HG02623 (cell line): ENCODE results near the gene PLCD1.
"Not testable (repeated sequence)": the region's sequence is repeated elsewhere in the genome, so short reads cannot be mapped to it uniquely, and the experiment has no call there.

Experiments
- ATAC-seq: cut with Tn5 transposase; IDR thresholded peaks from one replicate; pipeline ENCODE4 v1.9.1; 2021; ENCODE audit warnings: moderate library complexity; ENCODE audit not compliant: unreplicated experiment

PLCD1 gene

GRCh38 chr3:37988376-37988775, 41.1 kb downstream of the PLCD1 start:
- ATAC-seq, result not testable (repeated sequence)

DNA sequence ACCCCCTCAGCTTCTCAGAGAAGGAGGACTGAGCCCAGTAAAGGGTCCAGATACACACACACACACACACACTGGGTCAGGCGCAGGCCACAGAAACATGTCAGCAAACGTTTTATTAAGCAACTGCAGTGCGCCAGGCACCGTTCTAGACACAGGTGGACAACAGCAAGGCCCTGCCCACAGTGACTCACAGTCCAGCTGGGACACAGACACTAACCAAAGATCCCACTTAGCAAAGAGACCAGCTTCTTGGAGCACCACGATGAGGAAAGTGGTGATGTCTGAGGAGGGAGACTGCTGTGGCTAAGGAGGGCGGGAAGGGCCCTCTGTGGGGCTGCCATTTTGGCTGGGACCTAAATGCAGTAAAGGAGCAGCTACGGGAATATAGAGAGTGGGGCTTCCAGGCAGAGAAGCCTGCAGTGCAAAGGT, 41.7 kb downstream of the PLCD1 start:
- ATAC-seq, result no peak

DNA sequence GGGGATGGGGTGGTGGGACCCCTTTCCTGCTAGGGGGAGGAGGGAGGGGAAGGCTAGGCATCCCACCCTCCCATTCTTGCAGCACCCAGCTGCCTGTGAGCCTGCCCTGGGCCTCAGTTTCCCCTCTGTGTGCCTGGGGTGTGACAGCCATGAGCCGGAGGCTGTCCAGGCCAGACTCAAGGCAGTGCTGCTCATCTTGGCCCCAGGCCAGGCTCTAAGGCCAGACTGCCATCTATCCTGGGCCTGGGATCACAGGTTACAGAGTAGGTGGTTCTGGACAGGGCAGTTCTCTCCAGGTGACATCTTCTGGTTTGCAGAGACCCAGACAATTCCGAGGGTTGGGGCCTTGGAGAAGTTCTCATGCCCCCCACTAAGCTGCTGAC, 42.1 kb downstream of the PLCD1 start:
- no peak for ATAC-seq

GRCh38 chr3:37986479-37987314, 42.7 kb downstream of the PLCD1 start:
- no peak for ATAC-seq

GRCh38 chr3:37985637-37986320, 43.7 kb downstream of the PLCD1 start:
- no peak for ATAC-seq

GRCh38 chr3:37984596-37984995, 44.8 kb downstream of the PLCD1 start:
- ATAC-seq, result no peak

DNA sequence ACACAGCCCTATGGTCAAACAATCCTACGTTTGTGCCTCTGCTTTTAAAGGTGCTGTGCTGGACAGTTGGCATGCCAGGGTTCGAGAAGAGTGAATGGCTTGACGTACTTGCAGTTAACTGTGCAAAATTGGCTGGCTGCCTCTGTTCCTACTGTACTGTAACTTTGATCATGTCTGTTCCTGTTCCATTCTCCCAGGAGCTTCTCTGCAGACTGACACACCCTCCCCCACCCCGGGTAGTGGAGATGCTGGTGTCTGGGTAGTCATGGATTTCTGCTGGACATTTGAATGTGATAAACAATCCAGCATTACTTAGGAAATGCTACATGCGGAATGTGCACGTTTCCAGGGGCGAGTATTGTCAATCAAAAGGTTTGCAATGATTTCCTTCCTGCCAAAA, 45.4 kb downstream of the PLCD1 start:
- ATAC-seq, result no peak

DNA sequence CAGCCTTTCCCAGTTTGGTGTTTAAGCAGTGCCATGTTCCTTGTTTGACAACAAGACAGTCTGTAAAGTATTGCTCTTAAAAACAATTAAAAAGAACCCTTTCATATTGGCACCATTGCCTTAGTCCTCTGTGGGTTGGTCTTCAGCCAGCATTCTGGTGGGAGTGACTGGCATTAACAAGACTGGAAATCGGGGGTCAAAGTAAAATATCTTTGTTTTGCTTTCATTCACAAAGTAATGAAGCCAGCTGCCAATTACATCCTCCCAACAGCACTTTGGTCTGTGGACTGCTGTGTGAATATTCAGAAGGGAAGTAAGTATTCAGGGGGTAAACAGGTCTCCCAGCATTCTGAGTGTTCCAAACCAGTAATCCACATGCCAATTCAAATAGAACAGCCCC, 47.1 kb downstream of the PLCD1 start:
- no peak for ATAC-seq

DNA sequence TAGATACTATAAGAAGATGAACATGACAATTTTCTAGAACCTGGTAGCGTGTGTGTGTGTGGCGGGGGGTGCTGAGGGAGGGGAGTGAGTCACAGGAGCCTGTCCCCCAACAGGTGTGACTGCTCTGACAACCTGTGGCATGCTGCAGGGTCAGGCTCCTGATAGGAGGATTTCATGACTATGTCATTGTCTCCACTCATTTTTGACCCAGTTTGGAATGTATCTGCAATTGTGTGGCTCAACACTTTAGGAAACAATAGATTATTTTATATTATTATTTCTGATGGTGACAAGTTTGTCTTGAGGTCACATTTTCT, 48.1 kb downstream of the PLCD1 start:
- ATAC-seq, result no peak

- ATAC-seq, result no peak
Measured at GRCh38 chr3:37980462-37981347, 48.7 kb downstream of the PLCD1 start.

DNA sequence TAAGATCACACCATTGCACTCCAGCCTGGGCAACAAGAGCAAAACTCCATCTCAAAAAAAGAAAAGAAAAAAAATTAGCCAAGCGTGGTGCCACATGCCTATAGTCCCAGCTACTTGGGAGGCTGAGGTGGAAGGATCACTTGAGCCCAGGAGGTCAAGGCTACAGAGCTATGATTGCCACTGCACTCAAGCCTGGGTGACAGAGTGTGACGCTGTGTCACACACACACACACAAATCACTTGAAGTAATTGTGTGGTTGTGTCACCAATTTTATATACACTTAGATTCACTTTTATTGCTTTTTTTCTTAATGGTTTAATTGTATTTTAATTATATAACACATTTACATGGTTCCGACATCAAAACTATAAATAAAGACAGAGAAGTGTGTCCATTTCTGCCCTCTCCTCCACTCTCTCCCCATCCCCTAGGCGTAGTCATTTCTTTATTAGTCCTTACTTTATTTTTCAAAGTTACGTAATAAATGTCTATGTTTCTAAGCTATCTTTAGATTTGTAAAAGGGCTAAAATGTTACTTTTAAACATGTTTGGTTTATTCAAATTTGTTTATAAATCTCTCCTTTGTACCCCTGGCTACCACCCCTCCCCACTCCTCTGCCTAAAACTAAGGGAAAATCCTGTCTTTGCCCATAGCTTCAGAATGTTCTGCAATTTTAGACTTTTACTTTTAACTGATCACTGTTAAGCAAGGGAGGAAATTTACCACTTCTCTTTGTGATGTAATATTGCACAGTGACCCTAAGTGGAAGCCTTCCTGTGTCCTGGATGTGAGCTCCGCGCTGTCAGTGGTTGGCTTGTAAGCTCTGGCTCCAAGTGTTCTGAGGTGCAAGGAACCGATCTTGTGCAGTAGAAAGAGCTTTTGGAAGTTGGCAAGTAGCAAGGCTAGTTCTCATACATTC, 49.6 kb downstream of the PLCD1 start:
- ATAC-seq, result no peak

GRCh38 chr3:37974121-37975083, 55.0 kb downstream of the PLCD1 start:
- peak; percentile 71 for ATAC-seq

DNA sequence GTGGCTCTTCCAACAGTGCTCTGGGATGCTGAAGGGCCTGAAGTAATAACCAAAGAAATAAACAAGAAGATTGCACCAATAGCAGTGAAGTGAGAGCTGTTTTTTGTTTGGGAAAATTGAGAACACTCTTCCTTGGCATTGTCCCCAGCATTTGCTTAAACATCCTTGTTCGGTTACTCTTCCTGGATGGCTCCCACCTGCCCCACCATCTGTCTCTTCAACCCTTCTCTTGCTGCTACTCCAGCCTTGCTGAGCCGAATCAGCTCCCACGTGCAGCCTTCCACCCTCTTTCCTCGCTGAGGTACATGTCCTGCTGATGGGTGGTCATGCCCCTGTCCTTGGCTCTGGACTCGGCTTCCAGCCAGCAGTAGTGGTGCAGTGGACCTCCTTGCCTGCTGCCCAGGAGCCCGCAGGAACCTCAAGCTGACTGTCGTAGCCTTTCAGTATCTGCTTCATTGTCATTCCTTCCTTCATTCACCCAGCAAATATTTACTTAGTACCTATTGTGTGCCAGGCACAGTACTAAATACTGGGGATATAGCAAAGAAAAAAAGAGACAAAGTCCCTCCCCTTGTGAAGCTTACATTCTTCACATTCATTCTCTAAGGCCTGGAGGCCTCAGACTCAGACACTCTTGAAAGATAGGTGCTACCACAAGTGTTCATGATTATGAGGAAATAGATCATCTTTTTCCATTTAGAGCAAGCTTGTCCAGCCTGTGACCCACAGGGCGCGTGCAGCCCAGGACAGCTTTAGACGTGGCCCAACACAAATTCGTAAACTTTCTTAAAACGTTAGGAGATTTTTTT, 56.0 kb downstream of the PLCD1 start:
- ATAC-seq, result no peak

GRCh38 chr3:37972056-37972455, 57.4 kb downstream of the PLCD1 start:
- not testable (repeated sequence) for ATAC-seq

DNA sequence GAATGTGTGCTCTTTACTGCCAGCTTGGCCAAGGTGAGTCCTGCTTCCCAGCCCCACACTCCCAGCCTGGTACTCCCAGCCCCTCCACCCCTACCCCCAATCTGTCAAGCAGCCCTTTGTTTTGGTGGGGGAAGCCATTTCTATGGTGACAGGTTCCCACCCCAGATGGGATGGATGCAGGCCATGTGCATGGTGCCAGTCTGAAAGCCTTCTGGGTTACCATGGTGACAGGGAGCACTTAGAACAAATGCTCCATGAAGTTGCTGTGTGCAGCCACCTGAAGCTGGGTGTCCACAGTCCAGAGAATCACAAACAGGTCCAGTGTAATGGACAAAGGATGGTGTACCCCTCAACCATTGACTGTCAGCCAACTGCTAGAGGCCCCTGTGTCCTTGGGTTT, 58.0 kb downstream of the PLCD1 start:
- no peak for ATAC-seq

DNA sequence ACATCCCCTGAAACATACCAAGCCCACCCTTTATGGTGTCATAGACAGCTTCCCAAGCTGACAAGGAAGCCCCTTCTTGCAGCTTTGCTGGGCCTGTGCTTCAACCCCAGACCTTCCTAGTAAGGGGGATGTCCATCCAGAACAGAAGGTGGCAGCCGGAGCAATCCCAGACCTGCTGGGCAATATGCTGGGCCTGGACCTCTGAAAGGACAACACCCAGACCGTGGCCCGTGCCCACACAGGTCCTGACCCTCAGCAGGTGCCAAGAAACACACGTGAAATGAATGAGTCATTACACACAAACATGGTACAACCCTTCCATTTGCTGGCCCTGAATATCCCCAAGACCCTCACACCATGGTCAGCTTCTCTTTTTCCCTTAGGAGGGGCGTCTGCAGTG, 58.6 kb downstream of the PLCD1 start:
- no peak for ATAC-seq

GRCh38 chr3:37969596-37970100, 59.8 kb downstream of the PLCD1 start:
- ATAC-seq, result no peak

DNA sequence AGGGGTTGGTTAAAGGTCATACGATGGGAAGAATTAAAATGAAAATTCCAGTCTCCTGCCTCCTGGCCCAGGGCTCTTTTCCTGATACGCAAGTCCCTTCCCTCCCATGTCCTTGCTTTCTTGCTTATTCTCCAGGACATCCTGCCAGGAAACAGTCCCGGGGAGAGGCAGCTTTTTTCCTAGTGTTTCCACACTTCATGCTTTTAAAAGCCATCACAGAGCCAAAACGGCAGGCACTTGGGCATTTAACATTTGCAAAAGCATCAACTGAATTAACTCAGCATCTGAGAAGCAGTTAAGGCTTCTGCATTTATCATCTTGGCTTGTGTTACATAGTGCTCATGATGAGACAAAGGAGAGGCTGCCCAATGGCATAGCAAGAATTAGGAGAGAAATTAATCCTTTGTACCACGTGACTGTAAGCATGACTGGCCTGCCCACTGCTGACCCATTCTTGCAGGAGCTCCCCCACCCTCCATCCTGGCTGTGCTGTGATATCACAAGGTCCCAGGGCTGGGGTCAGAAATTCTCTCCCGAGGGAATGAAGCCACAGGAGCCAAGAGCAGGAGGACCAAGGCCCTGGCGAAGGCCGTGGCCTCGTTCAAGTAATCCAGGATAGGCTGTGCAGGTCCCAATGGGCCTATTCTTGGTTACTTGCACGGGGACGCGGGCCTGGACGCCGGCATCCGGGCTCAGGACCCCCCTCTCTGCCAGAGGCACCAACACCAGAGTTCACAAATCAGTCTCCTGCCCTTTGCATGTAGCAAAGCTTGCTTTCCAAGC, 60.4 kb downstream of the PLCD1 start:
- no peak for ATAC-seq
